RWPE2 (cell line): ENCODE data around the gene MCF2L.
A peak's percentile ranks its signal among the peaks of the same experiment; 100 is the strongest.
"Not testable (repeated sequence)": the region's sequence is repeated elsewhere in the genome, so short reads cannot be mapped to it uniquely, and the experiment has no call there.

Experiments used
- ATAC-seq: fragments of 200-7000 bp; cut with Tn5 transposase; 3 replicates; pipeline ENCODE4 v1.9.1; 2021; ENCODE audit warnings: low read depth
- DNase-seq: peaks from one replicate; pipeline ENCODE4 v3.0.0-alpha.2; 2020; ENCODE audit warnings: low spot score
- H3K27ac ChIP-seq: fragments of 450-650 bp; 2 replicates; pipeline ENCODE4 v1.5.1; 2017; ENCODE audit warnings: mild to moderate bottlenecking; ENCODE audit not compliant: poor library complexity, severe bottlenecking
- H3K27me3 ChIP-seq: fragments of 250-450 bp; sonication (Bioruptor Pico); 2 replicates; pipeline ENCODE4 v1.5.1; 2021; ENCODE audit warnings: mild to moderate bottlenecking, moderate library complexity; ENCODE audit not compliant: insufficient read depth, poor library complexity, severe bottlenecking
- H3K36me3 ChIP-seq: fragments of 250-450 bp; sonication (Bioruptor Pico); 2 replicates; pipeline ENCODE4 v1.5.1; 2020; ENCODE audit warnings: low read depth, mild to moderate bottlenecking, moderate library complexity
- H3K4me1 ChIP-seq: fragments of 250-450 bp; sonication (Bioruptor Pico); 2 replicates; pipeline ENCODE4 v1.5.1; 2021; ENCODE audit warnings: mild to moderate bottlenecking, moderate library complexity; ENCODE audit not compliant: insufficient read depth, poor library complexity, severe bottlenecking
- H3K4me3 ChIP-seq: fragments of 250-450 bp; sonication (Bioruptor Pico); 2 replicates; pipeline ENCODE4 v1.5.1; 2021; ENCODE audit warnings: mild to moderate bottlenecking, moderate library complexity; ENCODE audit not compliant: severe bottlenecking
- H3K9me3 ChIP-seq: fragments of 250-450 bp; sonication (Bioruptor Pico); 2 replicates; pipeline ENCODE4 v1.5.1; 2021; ENCODE audit warnings: mild to moderate bottlenecking, moderate library complexity; ENCODE audit not compliant: severe bottlenecking
- TF ChIP-seq, protein P1 (sequence below): fragments of 450-650 bp; IDR thresholded peaks from one replicate; pipeline ENCODE4 v1.5.1; 2017; ENCODE audit warnings: mild to moderate bottlenecking, moderate library complexity; ENCODE audit not compliant: poor library complexity, severe bottlenecking

The MCF2L gene

DNA sequence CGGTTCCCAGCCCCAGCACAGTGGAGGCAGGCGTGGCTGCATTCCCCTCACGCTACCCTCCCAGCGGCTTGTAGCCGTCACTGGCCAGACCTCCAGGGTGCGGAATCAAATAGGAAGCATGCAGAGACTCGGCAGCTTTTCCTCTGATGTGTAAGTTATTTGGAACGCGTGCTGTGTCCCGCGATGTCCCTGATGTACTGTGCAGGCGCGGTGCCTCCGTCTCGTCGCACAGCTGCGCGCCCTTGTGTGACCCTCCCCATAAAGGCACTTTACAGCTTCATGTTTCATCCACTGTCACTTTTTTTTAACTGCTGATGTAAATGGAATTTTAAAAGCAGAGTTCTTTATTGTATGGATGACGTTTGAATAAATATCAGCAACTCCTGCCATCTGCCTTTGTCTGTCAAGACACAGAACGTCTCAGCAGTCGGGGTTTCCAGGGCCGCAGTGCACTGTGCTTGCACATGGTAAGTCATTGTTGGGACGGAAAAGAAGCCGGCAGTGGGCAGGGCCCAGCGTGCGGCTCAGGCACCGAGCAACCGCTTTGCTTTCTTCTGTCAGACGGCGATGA, 129.2 kb downstream of the MCF2L start:
- Histone ChIP-seq H3K4me3 (no peak overlapping the region), H3K9me3 (no peaks in the 10 kb centered on the region), H3K27ac (no peak overlapping the region), H3K27me3 (peaks cover 26% of the 10 kb centered on the region), H3K36me3 (no peaks in the 10 kb centered on the region), H3K4me1 (no peaks in the 10 kb centered on the region)
- ATAC-seq, result no peak
- no peak for DNase-seq
- TF ChIP-seq, protein P1, sequence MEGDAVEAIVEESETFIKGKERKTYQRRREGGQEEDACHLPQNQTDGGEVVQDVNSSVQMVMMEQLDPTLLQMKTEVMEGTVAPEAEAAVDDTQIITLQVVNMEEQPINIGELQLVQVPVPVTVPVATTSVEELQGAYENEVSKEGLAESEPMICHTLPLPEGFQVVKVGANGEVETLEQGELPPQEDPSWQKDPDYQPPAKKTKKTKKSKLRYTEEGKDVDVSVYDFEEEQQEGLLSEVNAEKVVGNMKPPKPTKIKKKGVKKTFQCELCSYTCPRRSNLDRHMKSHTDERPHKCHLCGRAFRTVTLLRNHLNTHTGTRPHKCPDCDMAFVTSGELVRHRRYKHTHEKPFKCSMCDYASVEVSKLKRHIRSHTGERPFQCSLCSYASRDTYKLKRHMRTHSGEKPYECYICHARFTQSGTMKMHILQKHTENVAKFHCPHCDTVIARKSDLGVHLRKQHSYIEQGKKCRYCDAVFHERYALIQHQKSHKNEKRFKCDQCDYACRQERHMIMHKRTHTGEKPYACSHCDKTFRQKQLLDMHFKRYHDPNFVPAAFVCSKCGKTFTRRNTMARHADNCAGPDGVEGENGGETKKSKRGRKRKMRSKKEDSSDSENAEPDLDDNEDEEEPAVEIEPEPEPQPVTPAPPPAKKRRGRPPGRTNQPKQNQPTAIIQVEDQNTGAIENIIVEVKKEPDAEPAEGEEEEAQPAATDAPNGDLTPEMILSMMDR, result no peak

DNA sequence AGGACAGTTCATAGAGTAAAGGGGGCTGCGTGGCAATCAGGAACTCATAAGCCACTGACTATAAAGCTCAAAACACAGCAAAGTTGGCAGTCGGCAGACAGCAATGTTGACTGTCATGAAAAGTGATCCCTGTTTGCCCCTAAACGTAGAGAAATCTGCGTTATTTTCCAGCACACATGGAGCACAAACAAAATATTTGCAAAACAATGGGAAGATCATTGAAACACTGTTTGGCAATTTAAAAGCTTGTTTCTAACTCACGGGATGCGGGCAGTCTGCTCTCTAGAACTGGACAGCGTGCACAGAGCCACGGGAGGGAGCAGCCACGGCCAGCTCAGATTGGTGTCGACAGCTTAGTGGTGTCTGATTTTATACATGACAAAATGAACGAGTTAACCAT, 130.1 kb downstream of the MCF2L start:
- Histone ChIP-seq H3K27me3 (peaks cover 26% of the 10 kb centered on the region), H3K4me1 (no peaks in the 10 kb centered on the region), H3K4me3 (no peak overlapping the region), H3K27ac (no peak overlapping the region), H3K9me3 (no peaks in the 10 kb centered on the region), H3K36me3 (no peaks in the 10 kb centered on the region)
- TF ChIP-seq, protein P1, result no peak
- DNase-seq, result no peak
- ATAC-seq, result no peak

DNA sequence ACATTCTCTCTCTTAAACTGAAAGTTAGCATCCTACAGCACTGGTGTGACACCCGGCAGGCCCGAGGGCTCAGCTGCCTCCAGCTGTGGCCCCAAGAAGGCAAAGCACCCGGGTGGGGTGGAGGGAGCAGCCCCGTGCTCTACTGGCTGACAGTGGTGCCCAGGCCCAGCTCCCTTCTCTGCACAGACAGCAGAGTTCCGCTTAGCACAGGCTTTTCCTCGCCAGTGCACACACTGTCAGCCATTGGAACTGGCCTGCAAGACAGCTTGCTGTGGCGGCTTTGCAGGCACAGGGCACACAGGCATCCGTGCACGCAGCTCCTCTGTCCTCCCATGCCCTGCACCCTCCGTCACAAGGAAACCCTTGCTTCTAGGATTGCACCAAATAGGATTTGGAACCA, 133.3 kb downstream of the MCF2L start:
- H3K4me1 ChIP-seq, H3K36me3 ChIP-seq, DNase-seq, H3K9me3 ChIP-seq, H3K4me3 ChIP-seq, H3K27ac ChIP-seq: not testable (repeated sequence)
- peaks cover 23% of the 10 kb centered on the region for H3K27me3 ChIP-seq
- ATAC-seq, result peak; percentile 36; the same call in 1 of the 3 replicates

DNA sequence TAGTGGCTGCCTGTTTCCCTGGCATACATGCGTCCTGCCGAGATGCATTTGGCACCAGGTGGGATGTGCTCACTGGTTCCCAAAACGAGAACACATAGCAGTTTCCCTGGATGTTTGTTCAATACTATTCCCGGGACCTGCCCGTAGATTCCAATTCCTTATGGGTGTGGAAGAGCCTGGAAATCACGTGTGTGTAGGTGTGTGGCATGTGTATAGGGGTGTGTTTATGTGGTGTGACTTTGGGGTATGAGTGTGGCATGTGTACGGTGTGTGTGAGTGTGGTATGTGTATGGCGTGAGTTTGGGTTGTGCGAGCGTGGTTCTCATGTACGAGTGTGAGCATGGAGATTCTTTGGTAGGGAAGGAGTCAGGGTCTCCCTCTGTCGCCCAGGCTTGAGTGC, 133.7 kb downstream of the MCF2L start:
- no peak for DNase-seq
- peaks cover 21% of the 10 kb centered on the region for H3K27me3 ChIP-seq
- no peak overlapping the region for H3K27ac ChIP-seq
- no peaks in the 10 kb centered on the region for H3K4me1 ChIP-seq
- no peak overlapping the region for H3K4me3 ChIP-seq
- no peaks in the 10 kb centered on the region for H3K9me3 ChIP-seq
- TF ChIP-seq, protein P1, result no peak
- H3K36me3 ChIP-seq, result no peaks in the 10 kb centered on the region
- ATAC-seq, result no peak

DNA sequence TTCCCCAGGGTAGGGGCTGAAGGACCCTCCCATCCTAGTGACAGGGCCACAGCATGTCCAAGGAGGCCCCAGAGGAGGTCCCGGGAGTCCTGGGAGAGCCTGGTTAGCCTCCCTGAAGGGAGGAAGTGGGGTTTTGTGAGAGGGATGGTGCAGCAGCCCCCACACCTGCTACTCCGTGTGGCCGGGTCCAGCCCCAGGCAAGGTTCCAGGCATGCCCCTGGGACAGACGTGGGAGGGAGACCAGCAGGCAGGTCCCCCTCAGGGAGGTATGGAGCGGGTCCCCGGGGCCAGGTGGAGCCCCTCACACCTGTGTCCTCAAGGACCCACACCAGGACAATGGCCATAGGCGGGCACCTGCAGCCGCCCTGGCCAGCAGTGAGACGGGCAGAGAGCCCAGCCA, 134.6 kb downstream of the MCF2L start:
- Histone ChIP-seq H3K4me3 (no peak overlapping the region), H3K36me3 (no peaks in the 10 kb centered on the region), H3K4me1 (no peaks in the 10 kb centered on the region), H3K27me3 (peaks cover 14% of the 10 kb centered on the region), H3K27ac (no peak overlapping the region), H3K9me3 (no peaks in the 10 kb centered on the region)
- ATAC-seq (no peak), DNase-seq (no peak)
- TF ChIP-seq, protein P1, result no peak
